Trophoblast cell (in vitro differentiated cells and primary cell): Measurements from ENCODE around the gene GCKR.
A peak's percentile ranks its signal among the peaks of the same experiment; 100 is the strongest.
"Not testable (repeated sequence)": the region's sequence is repeated elsewhere in the genome, so short reads cannot be mapped to it uniquely, and the experiment has no call there.

Source experiments
- DNase-seq, 2 donors: peaks; one replicate each; pipeline ENCODE4 v3.0.0-alpha.2; 2016
- H2AFZ ChIP-seq: 2 replicates; pipeline ENCODE4 v1.6.1; 2013; ENCODE audit warnings: low read length, moderate library complexity, mild to moderate bottlenecking; ENCODE audit not compliant: insufficient read depth, poor library complexity
- H2AK5ac ChIP-seq: 2 replicates; pipeline ENCODE4 v1.6.1; 2013; ENCODE audit warnings: mild to moderate bottlenecking, low read length
- H2BK120ac ChIP-seq: 2 replicates; pipeline ENCODE4 v1.6.1; 2013; ENCODE audit warnings: low read length, mild to moderate bottlenecking, moderate library complexity; ENCODE audit not compliant: insufficient read depth, poor library complexity
- H2BK12ac ChIP-seq: 2 replicates; pipeline ENCODE4 v1.6.1; 2013; ENCODE audit warnings: mild to moderate bottlenecking, low read length, moderate library complexity
- H2BK5ac ChIP-seq: 2 replicates; pipeline ENCODE4 v1.6.1; 2013; ENCODE audit warnings: low read length, low read depth, moderate library complexity, mild to moderate bottlenecking; ENCODE audit not compliant: poor library complexity
- H3K14ac ChIP-seq: 2 replicates; pipeline ENCODE4 v1.6.1; 2013; ENCODE audit warnings: mild to moderate bottlenecking, low read length
- H3K18ac ChIP-seq: 2 replicates; pipeline ENCODE4 v1.6.1; 2013; ENCODE audit warnings: mild to moderate bottlenecking, low read length
- H3K23ac ChIP-seq: 2 replicates; pipeline ENCODE4 v1.6.1; 2013; ENCODE audit warnings: low read length
- H3K27ac ChIP-seq: 2 replicates; pipeline ENCODE4 v1.5.1; 2013; ENCODE audit warnings: low read depth, mild to moderate bottlenecking, inconsistent platforms, low read length, moderate library complexity
- H3K27me3 ChIP-seq: 2 replicates; pipeline ENCODE4 v1.6.1; 2013; ENCODE audit warnings: inconsistent platforms, mild to moderate bottlenecking, low read length, moderate library complexity; ENCODE audit not compliant: insufficient read depth
- H3K36me3 ChIP-seq, 2 experiments: 1 replicate in 1 of 2; 2 replicates in 1 of 2; pipeline ENCODE4 v1.6.1; 2013; ENCODE audit warnings: low read length in 2 of 2, mild to moderate bottlenecking in 2 of 2, moderate library complexity in 1 of 2; ENCODE audit not compliant: insufficient read depth in 2 of 2, control insufficient read depth in 1 of 2
- H3K4ac ChIP-seq: 2 replicates; pipeline ENCODE4 v1.6.1; 2013; ENCODE audit warnings: low read depth, mild to moderate bottlenecking, low read length, moderate library complexity
- H3K4me1 ChIP-seq, 2 experiments: 1 replicate in 1 of 2; 2 replicates in 1 of 2; pipeline ENCODE4 v1.6.1; 2013; ENCODE audit warnings: low read length in 2 of 2, mild to moderate bottlenecking in 2 of 2, moderate library complexity in 1 of 2; ENCODE audit not compliant: insufficient read depth in 2 of 2, control insufficient read depth in 1 of 2
- H3K4me2 ChIP-seq: 2 replicates; pipeline ENCODE4 v1.6.1; 2013; ENCODE audit warnings: inconsistent platforms, mild to moderate bottlenecking, low read length, moderate library complexity
- H3K4me3 ChIP-seq: 2 replicates; pipeline ENCODE4 v1.5.1; 2013; ENCODE audit warnings: mild to moderate bottlenecking, low read depth, low read length, inconsistent platforms
- H3K79me1 ChIP-seq: one replicate; pipeline ENCODE4 v1.6.1; 2013; ENCODE audit warnings: low read length
- H3K79me2 ChIP-seq: 2 replicates; pipeline ENCODE4 v1.6.1; 2013; ENCODE audit warnings: low read length, mild to moderate bottlenecking; ENCODE audit not compliant: control insufficient read depth, insufficient read depth, poor library complexity
- H3K9ac ChIP-seq: 2 replicates; pipeline ENCODE4 v1.6.1; 2013; ENCODE audit warnings: mild to moderate bottlenecking, low read length
- H3K9me3 ChIP-seq: 2 replicates; pipeline ENCODE4 v1.6.1; 2013; ENCODE audit warnings: low read depth, mild to moderate bottlenecking, control low read depth, inconsistent platforms, low read length; ENCODE audit not compliant: insufficient read depth
- H4K12ac ChIP-seq: 2 replicates; pipeline ENCODE4 v1.6.1; 2013; ENCODE audit warnings: low read depth, mild to moderate bottlenecking, low read length, moderate library complexity
- H4K8ac ChIP-seq: 2 replicates; pipeline ENCODE4 v1.6.1; 2013; ENCODE audit warnings: low read depth, mild to moderate bottlenecking, low read length, moderate library complexity
- H4K91ac ChIP-seq: one replicate; pipeline ENCODE4 v1.6.1; 2013; ENCODE audit warnings: low read depth, mild to moderate bottlenecking, low read length, moderate library complexity
- WGBS: extraction: QIAGEN DNeasy Blood & Tissue Kit; methylation state at CpG from one replicate; pipeline ENCODE4 v1.1.7; 2013; ENCODE audit warnings: missing lambda C conversion rate; ENCODE audit not compliant: insufficient read length, insufficient coverage; ENCODE audit errors: extremely low coverage; 5-methylcytosine and 5-hydroxymethylcytosine counted together

The GCKR gene

DNA sequence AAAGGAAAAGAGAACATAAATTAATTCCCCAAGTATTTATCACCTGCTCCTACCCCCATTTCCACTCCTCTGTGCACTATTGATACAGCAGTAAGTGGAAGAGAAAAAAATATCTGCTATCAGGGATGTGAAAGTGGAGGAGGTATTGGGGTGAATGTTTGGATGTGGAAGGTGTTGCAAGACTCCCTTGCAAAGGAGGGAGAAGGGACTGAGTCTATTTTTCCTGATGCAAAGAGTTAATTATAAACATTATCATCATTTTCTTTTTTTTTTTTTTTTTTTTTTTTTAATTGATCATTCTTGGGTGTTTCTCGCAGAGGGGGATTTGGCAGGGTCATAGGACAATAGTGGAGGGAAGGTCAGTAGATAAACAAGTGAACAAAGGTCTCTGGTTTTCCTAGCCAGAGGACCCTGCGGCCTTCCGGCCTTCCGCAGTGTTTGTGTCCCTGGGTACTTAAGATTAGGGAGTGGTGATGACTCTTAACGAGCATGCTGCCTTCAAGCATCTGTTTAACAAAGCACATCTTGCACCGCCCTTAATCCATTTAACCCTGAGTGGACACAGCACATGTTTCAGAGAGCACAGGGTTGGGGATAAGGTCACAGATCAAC, 42.3 kb downstream of the GCKR start:
- no CpG with 5 or more reads among the region's 6 CpGs for WGBS
- not testable (repeated sequence) for H2AFZ ChIP-seq

DNA sequence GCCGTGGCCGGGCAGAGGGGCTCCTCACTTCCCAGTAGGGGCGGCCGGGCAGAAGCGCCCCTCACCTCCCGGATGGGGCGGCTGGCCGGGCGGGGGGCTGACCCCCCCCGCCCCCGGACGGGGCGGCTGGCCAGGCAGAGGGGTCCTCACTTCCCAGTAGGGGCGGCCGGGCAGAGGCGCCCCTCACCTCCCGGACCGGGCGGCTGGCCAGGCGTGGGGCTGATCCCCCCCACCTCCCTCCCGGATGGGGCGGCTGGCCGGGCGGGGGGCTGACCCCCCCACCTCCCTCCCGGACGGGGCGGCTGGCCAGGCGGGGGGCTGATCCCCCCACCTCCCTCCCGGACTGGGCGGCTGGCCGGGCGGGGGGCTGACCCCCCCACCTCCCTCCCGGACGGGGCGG, 43.0 kb downstream of the GCKR start:
- not testable (repeated sequence) for H3K4me1 ChIP-seq, H3K27me3 ChIP-seq, H3K79me2 ChIP-seq, H2BK12ac ChIP-seq, H3K36me3 ChIP-seq, H2AK5ac ChIP-seq, H3K9ac ChIP-seq, H3K18ac ChIP-seq, H4K12ac ChIP-seq, H2BK5ac ChIP-seq, H2AFZ ChIP-seq, H3K14ac ChIP-seq, H3K4me2 ChIP-seq, H4K91ac ChIP-seq, H3K23ac ChIP-seq, H3K4ac ChIP-seq, H3K9me3 ChIP-seq, H3K27ac ChIP-seq, H3K79me1 ChIP-seq, DNase-seq, H4K8ac ChIP-seq, H3K4me3 ChIP-seq, H2BK120ac ChIP-seq
- no CpG with 5 or more reads among the region's 35 CpGs for WGBS

More for the DNA sequence above, 42.3 kb downstream of the GCKR start:
- not testable (repeated sequence) for H3K4ac ChIP-seq, H3K79me2 ChIP-seq, H4K8ac ChIP-seq, H2BK120ac ChIP-seq, H3K79me1 ChIP-seq, H3K27ac ChIP-seq, H3K14ac ChIP-seq, DNase-seq, H3K23ac ChIP-seq, H3K9me3 ChIP-seq, H4K12ac ChIP-seq, H3K4me2 ChIP-seq, H3K4me3 ChIP-seq, H3K18ac ChIP-seq, H3K4me1 ChIP-seq, H2BK12ac ChIP-seq, H3K36me3 ChIP-seq, H3K27me3 ChIP-seq, H2AK5ac ChIP-seq, H2BK5ac ChIP-seq, H4K91ac ChIP-seq, H3K9ac ChIP-seq

DNA sequence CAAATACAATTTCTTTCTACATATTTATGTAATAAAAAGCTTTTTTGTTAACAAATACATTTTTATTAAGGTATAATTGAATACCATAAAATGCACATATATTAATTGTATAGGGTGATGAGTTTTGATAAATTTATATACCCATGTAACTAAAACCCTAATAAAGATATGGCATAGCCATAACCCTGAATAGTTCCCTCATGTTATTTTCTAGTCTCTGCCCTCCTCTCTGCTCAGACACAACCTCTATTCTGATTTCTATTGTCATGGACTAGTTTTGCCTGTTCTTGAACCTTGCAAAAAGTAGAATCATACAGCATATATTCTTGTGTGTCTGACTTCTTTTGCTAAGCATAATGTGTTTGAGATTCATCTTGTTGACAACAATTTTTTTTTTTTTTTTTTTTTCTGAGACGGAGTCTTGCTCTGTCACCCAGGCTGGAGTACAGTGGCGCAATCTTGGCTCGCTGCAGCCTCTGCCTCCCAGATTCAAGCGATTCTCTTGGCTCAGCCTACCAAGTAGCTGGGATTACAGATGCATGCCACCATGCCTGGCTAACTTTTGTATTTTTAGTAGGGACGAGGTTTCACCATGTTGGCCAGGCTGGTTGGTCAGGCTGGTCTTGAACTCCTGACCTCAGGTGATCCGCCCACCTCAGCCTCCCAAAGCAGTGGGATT, 47.6 kb downstream of the GCKR start:
- no peak overlapping the region for H2BK5ac ChIP-seq
- H3K4ac ChIP-seq, result no peak overlapping the region
- H3K14ac ChIP-seq, result no peak overlapping the region
- H3K4me2 ChIP-seq, result no peak overlapping the region
- no peak for DNase-seq
- no peak overlapping the region for H4K91ac ChIP-seq
- no CpG with 5 or more reads among the region's 6 CpGs for WGBS
- no peaks in the 10 kb centered on the region for H3K4me1 ChIP-seq
- no peak overlapping the region for H2BK120ac ChIP-seq
- no peak overlapping the region for H2AK5ac ChIP-seq
- no peak overlapping the region for H3K4me3 ChIP-seq
- H3K36me3 ChIP-seq, result no peaks in the 10 kb centered on the region
- H2BK12ac ChIP-seq, result no peak overlapping the region
- no peak overlapping the region for H3K27ac ChIP-seq
- no peaks in the 10 kb centered on the region for H3K79me2 ChIP-seq
- H3K27me3 ChIP-seq, result no peaks in the 10 kb centered on the region
- H3K23ac ChIP-seq, result no peak overlapping the region
- peaks cover 2% of the 10 kb centered on the region for H3K9me3 ChIP-seq
- no peak overlapping the region for H2AFZ ChIP-seq
- no peaks in the 10 kb centered on the region for H3K79me1 ChIP-seq
- H4K12ac ChIP-seq, result no peak overlapping the region
- no peak overlapping the region for H3K9ac ChIP-seq
- no peak overlapping the region for H4K8ac ChIP-seq
- H3K18ac ChIP-seq, result no peak overlapping the region

DNA sequence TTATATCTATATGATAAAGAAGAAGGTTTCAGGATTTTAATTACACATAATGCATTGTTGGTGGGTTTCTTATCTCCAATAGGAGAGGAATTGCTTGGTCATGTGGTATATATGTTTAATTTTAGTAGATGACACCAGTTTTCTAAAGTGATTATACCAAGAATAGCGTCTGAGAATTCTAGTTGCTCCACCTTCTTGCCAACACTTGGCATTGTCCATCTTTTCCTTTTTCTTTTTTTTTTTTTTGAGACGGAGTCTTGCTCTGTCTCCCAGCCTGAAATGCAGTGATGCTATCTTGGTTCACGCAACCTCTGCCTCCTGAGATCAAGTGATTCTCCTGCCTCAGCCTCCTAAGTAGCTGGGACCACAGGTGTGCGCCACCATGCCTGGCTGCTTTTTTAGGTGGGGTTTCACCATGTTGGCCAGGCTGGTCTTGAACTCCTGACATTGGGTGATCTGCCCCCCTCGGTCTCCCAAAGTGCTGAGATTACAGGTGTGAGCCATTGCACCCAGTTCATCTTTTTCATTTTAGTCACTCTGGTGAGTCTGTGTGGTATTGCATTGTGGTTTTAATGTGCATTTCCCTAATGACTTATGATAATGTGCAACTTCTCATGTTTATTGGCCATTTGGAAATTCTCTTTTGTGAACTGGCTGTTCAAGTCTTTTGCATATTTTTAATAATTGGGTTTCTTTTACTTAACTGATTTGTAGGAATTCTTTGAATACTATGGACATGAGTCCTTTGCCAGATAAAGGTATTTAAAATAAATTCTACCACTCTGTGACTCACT, 48.9 kb downstream of the GCKR start:
- Histone ChIP-seq H2AFZ (no peak overlapping the region), H3K36me3 (no peaks in the 10 kb centered on the region), H3K27me3 (no peaks in the 10 kb centered on the region), H3K79me1 (no peaks in the 10 kb centered on the region), H3K4ac (no peak overlapping the region), H2AK5ac (no peak overlapping the region), H3K4me2 (no peak overlapping the region), H3K79me2 (no peaks in the 10 kb centered on the region), H4K8ac (no peak overlapping the region), H3K18ac (no peak overlapping the region), H3K4me1 (no peaks in the 10 kb centered on the region), H3K9ac (no peak overlapping the region), H2BK5ac (no peak overlapping the region), H3K23ac (no peak overlapping the region), H4K12ac (no peak overlapping the region), H2BK120ac (no peak overlapping the region), H3K27ac (no peak overlapping the region), H3K4me3 (no peak overlapping the region), H3K9me3 (peaks cover 2% of the 10 kb centered on the region), H3K14ac (no peak overlapping the region), H2BK12ac (no peak overlapping the region), H4K91ac (no peak overlapping the region)
- peak; percentile 4 to 72 for DNase-seq
- WGBS, result no CpG with 5 or more reads among the region's 5 CpGs
